Astrocyte of the spinal cord (primary cell): ENCODE data around the gene GPR39.

ENCODE experiments used
- DNase-seq: peaks from one replicate; pipeline ENCODE4 v3.0.0; 2011; ENCODE audit warnings: low read depth, low spot score
- H3K4me3 ChIP-seq: 2 replicates; pipeline ENCODE4 v1.5.1; 2011; ENCODE audit warnings: low read depth, mild to moderate bottlenecking, low read length, moderate library complexity
- CTCF ChIP-seq: IDR thresholded peaks from 2 replicates; pipeline ENCODE4 v1.5.1; 2012; ENCODE audit warnings: low read depth, mild to moderate bottlenecking, low read length, inconsistent platforms
- in situ Hi-C: cut with HindIII; loops from 2 replicates; pipeline ENCODE4 v1.10.0; 2017; ENCODE audit warnings: low sequenced_read_pairs

Gene GPR39

GRCh38 chr2:132466428-132467028 lies 49.9 kb downstream of the GPR39 start:
- in situ Hi-C loops = no loop called here
- H3K4me3 ChIP-seq = no peak overlapping the region
- no peak for DNase-seq
- no peak for TF ChIP-seq CTCF

GRCh38 chr2:132468821-132469675 lies 52.4 kb downstream of the GPR39 start:
- no peak for DNase-seq
- TF ChIP-seq CTCF = no peak
- in situ Hi-C loops = no loop called here
- H3K4me3 ChIP-seq = no peak overlapping the region

- no peak overlapping the region for H3K4me3 ChIP-seq
- in situ Hi-C loops = no loop called here
- no peak for TF ChIP-seq CTCF
Measured at GRCh38 chr2:132470746-132471145, 54.1 kb downstream of the GPR39 start.

GRCh38 chr2:132473174-132473883 lies 56.7 kb downstream of the GPR39 start:
- in situ Hi-C loops = no loop called here
- TF ChIP-seq CTCF = no peak
- H3K4me3 ChIP-seq = no peak overlapping the region
- DNase-seq = no peak

More at GRCh38 chr2:132470746-132471145, 54.1 kb downstream of the GPR39 start:
- no peak for DNase-seq

- no peak for DNase-seq
- TF ChIP-seq CTCF = no peak
- H3K4me3 ChIP-seq = no peak overlapping the region
- in situ Hi-C loops = no loop called here
Measured at GRCh38 chr2:132475615-132476014, 59.0 kb downstream of the GPR39 start.

GRCh38 chr2:132477436-132477835 lies 60.8 kb downstream of the GPR39 start:
- no peak overlapping the region for H3K4me3 ChIP-seq
- in situ Hi-C loops = no loop called here
- no peak for TF ChIP-seq CTCF
- no peak for DNase-seq
